Endothelial cell of umbilical vein (primary cell): ENCODE measurements around the gene DDX52. TPM values are rescaled to one million over a fixed set of nuclear protein-coding genes. Genes with fewer than 3 reads are reported as not detected.

Experiments
- BruUV-seq: library from RNA; stranded (reverse); fragments of 400-500 nt; replicated peaks from 2 replicates; lab custom pipeline; 2021; lab: Mats Ljungman, UMichigan
- CTCF ChIA-PET: fragments of 300-600, 350-600 bp; sonication (Branson Sonifier 250); formaldehyde crosslinking; loops from one replicate; lab custom pipeline; 2021; ENCODE audit warnings: antibody characterized with exemption, inconsistent platforms; lab: Charles Lee
- POLR2A ChIA-PET: fragments of 300-600, 350-600 bp; sonication (Branson Sonifier 250); formaldehyde crosslinking; loops from one replicate; lab custom pipeline; 2021; ENCODE audit warnings: antibody characterized with exemption, inconsistent platforms; lab: Charles Lee
- DNase-seq: peaks from one replicate; pipeline ENCODE4 v3.0.0-alpha.2; 2011; ENCODE audit warnings: low read depth, low spot score
- FAIRE-seq: peaks from 2 replicates; lab custom pipeline; 2011; peaks lifted over from hg19 to GRCh38; lab: Jason Lieb, UNC
- H2AFZ ChIP-seq: 2 replicates; pipeline ENCODE4 v1.6.0; 2012; ENCODE audit warnings: low read depth, low read length, control low read depth, inconsistent platforms
- H3K27ac ChIP-seq: 2 replicates; pipeline ENCODE4 v1.5.1; 2011; ENCODE audit warnings: low read depth, mild to moderate bottlenecking, control low read depth, low read length, moderate library complexity; ENCODE audit not compliant: insufficient read depth
- H3K27me3 ChIP-seq, 2 experiments: 2 replicates each; pipeline versions ENCODE4 v1.6.0 to v1.6.1; 2011; ENCODE audit warnings: low read length in 2 of 2, mixed read lengths in 1 of 2; ENCODE audit not compliant: control insufficient read depth in 2 of 2, insufficient read depth in 2 of 2
- H3K36me3 ChIP-seq, 2 experiments: 2 replicates in 1 of 2; 3 replicates in 1 of 2; pipeline ENCODE4 v1.5.1; 2011; ENCODE audit warnings: low read length in 2 of 2, mild to moderate bottlenecking in 1 of 2, moderate library complexity in 1 of 2; ENCODE audit not compliant: control insufficient read depth in 2 of 2, insufficient read depth in 2 of 2; ENCODE audit errors: extremely low read depth in 1 of 2
- H3K4me1 ChIP-seq: 3 replicates; pipeline ENCODE4 v1.5.1; 2011; ENCODE audit warnings: mild to moderate bottlenecking, low read length; ENCODE audit not compliant: control insufficient read depth, insufficient read depth; ENCODE audit errors: extremely low read depth
- H3K4me2 ChIP-seq: 2 replicates; pipeline ENCODE4 v1.6.1; 2011; ENCODE audit warnings: low read length, control low read depth, mixed read lengths; ENCODE audit not compliant: insufficient read depth
- H3K4me3 ChIP-seq, 3 experiments: fragments of 200-600 bp in 1 of 3; sonication (generic), shearing (Covaris generic) in 1 of 3; replicated peaks in 1 of 3; 2 replicates each; pipeline ENCODE4 v1.5.1; 2011 to 2016; ENCODE audit warnings: control low read depth in 3 of 3, low read length in 3 of 3, mild to moderate bottlenecking in 2 of 3, inconsistent platforms in 1 of 3, low read depth in 1 of 3, moderate library complexity in 1 of 3; ENCODE audit not compliant: insufficient read depth in 1 of 3
- H3K79me2 ChIP-seq: 2 replicates; pipeline ENCODE4 v1.6.0; 2012; ENCODE audit warnings: low read length, inconsistent platforms; ENCODE audit not compliant: control insufficient read depth, insufficient read depth
- H3K9ac ChIP-seq: replicated peaks from 2 replicates; pipeline ENCODE3; 2011; ENCODE audit warnings: low read length, control low read depth; ENCODE audit not compliant: insufficient read depth; ENCODE audit errors: extremely low read depth
- H3K9me1 ChIP-seq: replicated peaks from 3 replicates; pipeline ENCODE4 v1.6.0; 2011; ENCODE audit warnings: mild to moderate bottlenecking, low read length; ENCODE audit not compliant: control insufficient read depth, insufficient read depth; ENCODE audit errors: extremely low read depth
- H3K9me3 ChIP-seq: replicated peaks from 2 replicates; pipeline ENCODE4 v1.5.1; 2012; ENCODE audit warnings: low read length, inconsistent platforms; ENCODE audit not compliant: control insufficient read depth, insufficient read depth
- H4K20me1 ChIP-seq: replicated peaks from 2 replicates; pipeline ENCODE3; 2011; ENCODE audit warnings: mild to moderate bottlenecking, low read length; ENCODE audit not compliant: control insufficient read depth, insufficient read depth; ENCODE audit errors: extremely low read depth
- CTCF ChIP-seq, 2 donors: IDR thresholded peaks; 1 replicate in 1 of 2; 2 replicates in 1 of 2; pipeline ENCODE4 v1.5.1; 2011; ENCODE audit warnings: low read length in 2 of 2, mild to moderate bottlenecking in 2 of 2, moderate library complexity in 2 of 2, control low read depth in 1 of 2, inconsistent platforms in 1 of 2, low read depth in 1 of 2; ENCODE audit not compliant: insufficient read depth in 1 of 2; ENCODE audit errors: extremely low read depth in 1 of 2
- EZH2 ChIP-seq: IDR thresholded peaks from 2 replicates; pipeline ENCODE4 v1.6.1; 2012; ENCODE audit warnings: borderline replicate concordance, low read depth, mild to moderate bottlenecking, moderate library complexity, low read length, inconsistent platforms; ENCODE audit not compliant: severe bottlenecking
- FOS ChIP-seq: IDR thresholded peaks from 2 replicates; pipeline ENCODE4 v1.6.1; 2011; ENCODE audit warnings: mild to moderate bottlenecking, low read length, moderate library complexity, borderline replicate concordance; ENCODE audit not compliant: insufficient read depth
- JUN ChIP-seq: IDR thresholded peaks from 2 replicates; pipeline ENCODE4 v1.6.1; 2011; ENCODE audit warnings: borderline replicate concordance, low read depth; ENCODE audit not compliant: insufficient read length, insufficient read depth
- MYC ChIP-seq: IDR thresholded peaks from one replicate; pipeline ENCODE4 v1.6.1; 2011; ENCODE audit warnings: mild to moderate bottlenecking, low read depth, low read length
- POLR2AphosphoS5 ChIP-seq: IDR thresholded peaks from 2 replicates; pipeline ENCODE4 v1.6.1; 2012; ENCODE audit warnings: low read depth, mild to moderate bottlenecking, control low read depth, low read length, moderate library complexity; ENCODE audit not compliant: insufficient read depth
- dilution Hi-C: fragments of 300-500 bp; cut with MboI; formaldehyde crosslinking; loops from one replicate; pipeline ENCODE4 v1.15.0; 2019; ENCODE audit warnings: low sequenced_read_pairs; ENCODE audit not compliant: extremely low pct_ligation_motif_present
- intact Hi-C: fragments of 100-400 bp; cut with micrococcal nuclease; formaldehyde crosslinking; loops from one replicate; pipeline ENCODE4 v1.10.0; 2022
- polyA plus RNA-seq, 4 experiments: library from polyadenylated mRNA; depleted of rRNA in 3 of 4; stranded (reverse) in 3 of 4; unstranded in 1 of 4; fragments of >200 nt; gene quantifications; 2 replicates each; pipeline versions ENCODE4 v1.2.1 to v1.2.3, GENCODE V29; 2011 to 2012; ENCODE audit warnings: missing spikeins in 1 of 4
- total RNA-seq: library from RNA; stranded (reverse); gene quantifications from 2 replicates; pipeline ENCODE4 v1.2.3, GENCODE V29; 2021

DDX52 gene
- total and polyA plus RNA-seq, 2 donors (not counting 3 experiments of a cell fraction or from before 2014, with no cell fraction given), result 12.5 to 58.4 TPM

GRCh38 chr17:37567538-37567937, 75.7 kb downstream of the DDX52 start:
- no TSS peak for BruUV-seq
- Histone ChIP-seq H2AFZ (no peak overlapping the region), H3K4me1 (no peaks in the 10 kb centered on the region), H3K9ac (no peak overlapping the region), H3K36me3 (peaks cover 6 to 19% of the 10 kb centered on the region in 2 experiments), H3K9me1 (no peaks in the 10 kb centered on the region), H4K20me1 (no peaks in the 10 kb centered on the region), H3K9me3 (no peaks in the 10 kb centered on the region), H3K79me2 (no peaks in the 10 kb centered on the region), H3K27me3 (no peaks in the 10 kb centered on the region), H3K4me3 (no peak overlapping the region), H3K27ac (no peak overlapping the region), H3K4me2 (no peak overlapping the region)
- DNase-seq, result no peak
- TF ChIP-seq MYC (no peak), EZH2 (no peak), FOS (no peak), POLR2AphosphoS5 (no peak), CTCF (IDR thresholded peaks at IDR 0.05; ENCODE audit: extremely low read depth in 1 of 2, insufficient read depth in 1 of 2, low read depth in 1 of 2, low read length in 2 of 2) (no peak), JUN (no peak)
- POLR2A ChIA-PET, result no interaction called here
- CTCF ChIA-PET, result no interaction called here
- dilution Hi-C loops (no loop called here), intact Hi-C loops (no loop called here)
- no peak for FAIRE-seq
